GM21619 (cell line): Measurements from ENCODE around the gene CCL11.

Experiments
- ATAC-seq: cut with Tn5 transposase; IDR thresholded peaks from one replicate; pipeline ENCODE4 v1.9.1; 2021; ENCODE audit not compliant: unreplicated experiment

The CCL11 gene

GRCh38 chr17:34257299-34257985 is 28.1 kb upstream of the CCL11 start:
- no peak for ATAC-seq

GRCh38 chr17:34257986-34258326 is 27.6 kb upstream of the CCL11 start:
- ATAC-seq: no peak

GRCh38 chr17:34259146-34259545 is 26.4 kb upstream of the CCL11 start:
- ATAC-seq: no peak

- ATAC-seq: no peak
These were observed 24.7 kb upstream of the CCL11 start for GRCh38 chr17:34260861-34261260.

GRCh38 chr17:34261568-34262337 is 23.8 kb upstream of the CCL11 start:
- no peak for ATAC-seq

- no peak for ATAC-seq
These were observed 19.8 kb upstream of the CCL11 start for GRCh38 chr17:34265711-34266110.

GRCh38 chr17:34269969-34270368 is 15.6 kb upstream of the CCL11 start, which contains the start of gene CCL7:
CCL7 (plus strand) TSS chr17:34270221; CDS start chr17:34270291, 70 bp downstream.
- no peak for ATAC-seq

- no peak for ATAC-seq
These were observed 9.7 kb upstream of the CCL11 start for GRCh38 chr17:34275881-34276280.

- no peak for ATAC-seq
These were observed 8.7 kb upstream of the CCL11 start for GRCh38 chr17:34276826-34277225.

- no peak for ATAC-seq
These were observed 2.0 kb upstream of the CCL11 start for GRCh38 chr17:34283571-34283970.

- ATAC-seq: no peak
These were observed 2.3 kb downstream of the CCL11 start for GRCh38 chr17:34287875-34288274.

- no peak for ATAC-seq
These were observed 5.0 kb downstream of the CCL11 start for GRCh38 chr17:34290586-34290985.

GRCh38 chr17:34291721-34292348 is 6.3 kb downstream of the CCL11 start:
- ATAC-seq: no peak

GRCh38 chr17:34299027-34299426 is 13.5 kb downstream of the CCL11 start:
- no peak for ATAC-seq

GRCh38 chr17:34299956-34300577 is 14.5 kb downstream of the CCL11 start:
- ATAC-seq: no peak

- ATAC-seq: no peak
These were observed 15.3 kb downstream of the CCL11 start for GRCh38 chr17:34300652-34301370.

- ATAC-seq: no peak
These were observed 16.4 kb downstream of the CCL11 start for GRCh38 chr17:34301986-34302385.

- no peak for ATAC-seq
These were observed 17.1 kb downstream of the CCL11 start for GRCh38 chr17:34302636-34303035.

GRCh38 chr17:34303606-34304005 is 18.1 kb downstream of the CCL11 start:
- no peak for ATAC-seq

- ATAC-seq: no peak
These were observed 19.5 kb downstream of the CCL11 start for GRCh38 chr17:34305061-34305460.

- ATAC-seq: no peak
These were observed 20.1 kb downstream of the CCL11 start for GRCh38 chr17:34305606-34306005.
